ENCODE results near the gene ACTN1. TPM values are rescaled to one million over a fixed set of nuclear protein-coding genes. Genes with fewer than 3 reads are reported as not detected.

ACTN1 gene
- total RNA-seq, 1 donor from 2014 or later, result 1,102 TPM

GRCh38 chr14:68955164-68955850, 23.8 kb downstream of the ACTN1 start:
- Mint-ChIP-seq H3K27ac (ENCODE audit: unreplicated experiment) (peak overlapping the region; percentile 96), H3K27me3 (ENCODE audit: low read depth) (no peaks in the 10 kb centered on the region), H3K4me3 (ENCODE audit: unreplicated experiment) (peak overlapping the region; percentile 22), H3K4me1 (ENCODE audit: low read depth) (peaks cover 98% of the 10 kb centered on the region), H3K36me3 (ENCODE audit: low read depth) (peaks cover 20% of the 10 kb centered on the region), H3K9me3 (ENCODE audit: low read depth) (no peaks in the 10 kb centered on the region)
- no peak for TF ChIP-seq CTCF (IDR thresholded peaks at IDR 0.05)
- DNase-seq (ENCODE audit: low spot score), result peak; percentile 41

- no peak for TF ChIP-seq CTCF (IDR thresholded peaks at IDR 0.05)
- H3K4me1 Mint-ChIP-seq (ENCODE audit: low read depth), result peaks cover 97% of the 10 kb centered on the region
- peak overlapping the region; percentile 64 for H3K4me3 Mint-ChIP-seq (ENCODE audit: unreplicated experiment)
- DNase-seq (ENCODE audit: low spot score), result peak; percentile 35
- H3K27me3 Mint-ChIP-seq (ENCODE audit: low read depth), result no peaks in the 10 kb centered on the region
- no peaks in the 10 kb centered on the region for H3K9me3 Mint-ChIP-seq (ENCODE audit: low read depth)
- H3K36me3 Mint-ChIP-seq (ENCODE audit: low read depth), result peaks cover 16% of the 10 kb centered on the region
- peak overlapping the region; percentile 91 for H3K27ac Mint-ChIP-seq (ENCODE audit: unreplicated experiment)
Observed at GRCh38 chr14:68953196-68953555, 25.9 kb downstream of the ACTN1 start.

GRCh38 chr14:68952531-68953195, 26.4 kb downstream of the ACTN1 start:
- no peaks in the 10 kb centered on the region for H3K27me3 Mint-ChIP-seq (ENCODE audit: low read depth)
- peak overlapping the region; percentile 91 for H3K27ac Mint-ChIP-seq (ENCODE audit: unreplicated experiment)
- H3K9me3 Mint-ChIP-seq (ENCODE audit: low read depth), result no peaks in the 10 kb centered on the region
- H3K4me1 Mint-ChIP-seq (ENCODE audit: low read depth), result peaks cover 97% of the 10 kb centered on the region
- peak overlapping the region; percentile 64 for H3K4me3 Mint-ChIP-seq (ENCODE audit: unreplicated experiment)
- H3K36me3 Mint-ChIP-seq (ENCODE audit: low read depth), result peaks cover 16% of the 10 kb centered on the region
- peak; percentile 39 for DNase-seq (ENCODE audit: low spot score)
- no peak for TF ChIP-seq CTCF (IDR thresholded peaks at IDR 0.05)

GRCh38 chr14:68951800-68952530, 27.1 kb downstream of the ACTN1 start:
- Mint-ChIP-seq H3K36me3 (ENCODE audit: low read depth) (peaks cover 15% of the 10 kb centered on the region), H3K27me3 (ENCODE audit: low read depth) (no peaks in the 10 kb centered on the region), H3K9me3 (ENCODE audit: low read depth) (no peaks in the 10 kb centered on the region), H3K27ac (ENCODE audit: unreplicated experiment) (peak overlapping the region; percentile 91), H3K4me1 (ENCODE audit: low read depth) (peaks cover 97% of the 10 kb centered on the region), H3K4me3 (ENCODE audit: unreplicated experiment) (peak overlapping the region; percentile 64)
- peak; percentile 89 for DNase-seq (ENCODE audit: low spot score)
- TF ChIP-seq CTCF (IDR thresholded peaks at IDR 0.05), result no peak

- Mint-ChIP-seq H3K4me1 (ENCODE audit: low read depth) (peaks cover 97% of the 10 kb centered on the region), H3K4me3 (ENCODE audit: unreplicated experiment) (peak overlapping the region; percentile 1), H3K9me3 (ENCODE audit: low read depth) (no peaks in the 10 kb centered on the region), H3K36me3 (ENCODE audit: low read depth) (peaks cover 15% of the 10 kb centered on the region), H3K27me3 (ENCODE audit: low read depth) (no peaks in the 10 kb centered on the region), H3K27ac (ENCODE audit: unreplicated experiment) (peak overlapping the region; percentile 91)
- no peak for TF ChIP-seq CTCF (IDR thresholded peaks at IDR 0.05)
- DNase-seq (ENCODE audit: low spot score), result peak; percentile 81
Observed at GRCh38 chr14:68951035-68951797, 27.9 kb downstream of the ACTN1 start.
